Activated naive CD8-positive, alpha-beta T cell treated with anti-CD3 and anti-CD28 coated beads, Interleukin-2, amount 50 U/mL, for 24 hours (primary cell): ENCODE data around the gene DNER.
"Not testable (repeated sequence)": the region's sequence is repeated elsewhere in the genome, so short reads cannot be mapped to it uniquely, and the experiment has no call there.

Source experiments
- ATAC-seq: fragments of 150-1000 bp; cut with Tn5 transposase; one replicate; pipeline ENCODE4 v1.10.0; 2021
- DNase-seq: peaks from one replicate; pipeline ENCODE4 v3.0.0; 2021
- H3K27ac Mint-ChIP-seq: one replicate; pipeline ENCODE4 v1.8.0; 2021; ENCODE audit warnings: mild to moderate bottlenecking, mixed read lengths
- H3K27me3 Mint-ChIP-seq: one replicate; pipeline ENCODE4 v1.8.0; 2021; ENCODE audit warnings: mixed read lengths
- H3K36me3 Mint-ChIP-seq: one replicate; pipeline ENCODE4 v1.8.0; 2021; ENCODE audit warnings: low read depth, mixed read lengths
- H3K4me1 Mint-ChIP-seq: one replicate; pipeline ENCODE4 v1.8.0; 2021; ENCODE audit warnings: mixed read lengths
- H3K4me3 Mint-ChIP-seq: one replicate; pipeline ENCODE4 v1.8.0; 2021; ENCODE audit warnings: mild to moderate bottlenecking, moderate library complexity, mixed read lengths
- H3K9me3 Mint-ChIP-seq: one replicate; pipeline ENCODE4 v1.8.0; 2021; ENCODE audit warnings: mixed read lengths

DNER gene

DNA sequence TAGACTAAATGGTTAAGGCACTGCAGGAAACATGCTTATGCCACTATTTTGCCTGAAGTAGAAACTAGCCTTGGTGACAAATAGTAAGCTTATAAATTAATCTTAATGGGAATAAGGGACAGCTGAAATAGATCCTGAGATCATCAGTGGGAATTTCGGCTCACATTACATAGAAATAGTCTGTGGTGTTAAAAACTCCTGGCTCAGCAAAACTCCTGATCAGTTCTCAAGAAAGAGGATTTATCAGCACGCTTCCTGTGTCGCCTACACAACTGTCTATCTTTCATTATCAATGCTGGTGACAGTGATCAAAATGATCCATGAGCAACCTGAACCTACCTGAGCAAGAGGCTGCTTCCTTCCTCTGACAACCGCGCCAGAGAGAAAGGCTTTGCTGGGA is 17.0 kb upstream of the DNER start:
- Mint-ChIP-seq H3K4me3 (no peak overlapping the region), H3K27ac (no peak overlapping the region), H3K27me3 (peaks cover 2% of the 10 kb centered on the region), H3K36me3 (no peaks in the 10 kb centered on the region), H3K9me3 (no peaks in the 10 kb centered on the region), H3K4me1 (no peaks in the 10 kb centered on the region)
- ATAC-seq, result no peak
- no peak for DNase-seq

DNA sequence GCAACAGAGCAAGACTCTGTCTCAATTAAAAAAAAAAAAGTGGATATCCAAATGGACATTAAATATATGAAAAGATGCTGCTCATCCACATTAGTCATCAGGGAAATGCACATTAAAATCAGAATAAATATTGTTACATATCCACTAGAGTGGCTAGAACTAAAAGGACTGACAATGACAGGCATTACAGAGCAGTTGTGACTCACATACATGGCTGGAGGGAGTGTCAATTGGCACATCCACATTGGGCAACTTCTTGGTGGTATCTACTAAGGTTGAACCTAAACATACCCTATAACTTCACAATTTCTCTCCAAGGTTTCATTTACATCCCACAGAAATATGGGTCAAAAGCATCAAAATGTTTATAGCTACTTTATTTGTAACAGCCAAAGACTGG is 14.0 kb upstream of the DNER start:
- Mint-ChIP-seq H3K4me1 (no peaks in the 10 kb centered on the region), H3K27ac (no peak overlapping the region)

DNA sequence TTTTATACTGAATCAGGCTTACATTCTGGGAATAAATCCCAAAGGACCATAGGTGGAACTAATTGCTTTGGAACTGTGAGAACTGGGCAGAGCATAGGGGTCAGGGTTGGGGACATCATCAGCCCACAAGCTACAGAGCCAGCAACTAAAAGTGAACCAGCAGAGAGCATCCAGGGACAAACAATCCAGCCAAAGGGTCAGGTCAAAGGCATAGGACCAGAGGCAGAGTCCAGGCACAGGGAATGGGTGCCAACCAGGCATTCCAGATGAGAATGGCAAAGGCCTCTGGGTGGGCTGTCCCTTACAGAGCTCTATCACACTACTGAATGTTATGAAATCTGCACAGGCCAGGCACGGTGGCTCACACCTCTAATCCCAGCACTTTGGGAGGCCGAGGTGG is 12.3 kb upstream of the DNER start:
- peaks cover 2% of the 10 kb centered on the region for H3K27me3 Mint-ChIP-seq
- H3K9me3 Mint-ChIP-seq, result no peaks in the 10 kb centered on the region
- no peaks in the 10 kb centered on the region for H3K4me1 Mint-ChIP-seq
- no peaks in the 10 kb centered on the region for H3K36me3 Mint-ChIP-seq
- DNase-seq (no peak), ATAC-seq (no peak)
- H3K27ac Mint-ChIP-seq, result no peak overlapping the region
- H3K4me3 Mint-ChIP-seq, result no peak overlapping the region

More for the DNA sequence above, 14.0 kb upstream of the DNER start:
- Mint-ChIP-seq H3K4me3 (no peak overlapping the region), H3K9me3 (no peaks in the 10 kb centered on the region), H3K27me3 (peaks cover 2% of the 10 kb centered on the region), H3K36me3 (no peaks in the 10 kb centered on the region)
- ATAC-seq, result no peak
- DNase-seq, result no peak

DNA sequence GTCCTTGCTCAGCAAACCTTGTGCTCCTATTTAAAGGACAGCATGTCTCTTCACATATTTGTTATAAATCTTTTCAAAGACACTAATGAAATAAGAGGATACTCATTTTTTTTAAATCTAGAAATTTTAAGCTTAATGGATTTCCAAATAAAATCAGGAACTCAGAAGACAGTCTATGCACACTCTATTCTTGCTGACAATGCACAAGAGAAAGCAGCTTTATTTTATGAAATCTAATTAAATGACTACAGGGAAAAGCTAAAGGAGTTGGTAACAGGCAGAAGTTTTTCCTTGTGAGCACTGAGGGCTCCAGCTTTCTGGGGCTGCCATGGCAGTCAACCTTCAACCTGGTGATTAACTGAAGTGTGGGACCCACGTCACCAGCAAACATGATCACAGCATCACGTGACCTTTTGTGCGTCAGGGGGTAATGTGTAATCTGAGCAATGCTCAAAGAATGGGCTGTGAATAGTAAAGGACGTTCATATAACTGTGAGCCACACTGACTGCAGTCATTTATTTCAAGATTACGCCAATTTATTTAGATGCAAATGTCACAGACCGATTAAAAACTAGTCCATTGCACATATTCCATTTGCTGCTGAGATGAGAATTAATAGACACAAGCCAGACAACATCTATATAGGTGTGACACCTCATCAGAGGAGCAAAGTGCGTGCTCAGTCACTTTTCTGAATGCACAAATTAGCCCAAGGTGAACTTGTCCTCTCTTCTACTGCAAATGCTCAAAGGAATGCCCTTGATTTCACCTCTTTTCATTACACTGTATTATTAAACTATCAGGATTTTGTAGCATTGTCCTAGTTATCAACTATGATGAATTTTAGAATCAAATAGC is 11.6 kb upstream of the DNER start:
- Mint-ChIP-seq H3K27ac (no peak overlapping the region), H3K36me3 (no peaks in the 10 kb centered on the region), H3K9me3 (no peaks in the 10 kb centered on the region), H3K4me3 (no peak overlapping the region), H3K4me1 (no peaks in the 10 kb centered on the region), H3K27me3 (peaks cover 2% of the 10 kb centered on the region)
- no peak for ATAC-seq
- no peak for DNase-seq

DNA sequence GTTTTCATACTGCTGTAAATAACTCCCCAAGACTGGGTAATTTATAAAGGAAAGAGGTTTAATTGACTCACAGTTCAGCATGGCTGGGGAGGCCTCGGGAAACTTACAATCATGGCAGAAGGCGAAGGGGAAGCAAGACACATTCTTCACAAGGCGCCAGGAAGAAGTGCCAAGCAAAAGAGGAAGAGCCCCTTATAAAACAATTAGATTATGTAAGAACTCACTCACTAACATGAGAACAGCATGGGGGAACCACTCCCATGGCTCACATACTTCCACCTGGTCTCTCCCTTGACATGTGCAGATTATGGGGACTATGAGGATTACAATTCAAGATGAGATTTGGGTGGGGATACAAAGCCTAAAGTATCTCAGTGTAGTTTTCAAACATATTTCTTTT is 8.8 kb upstream of the DNER start:
- ATAC-seq, DNase-seq, H3K4me3 Mint-ChIP-seq, H3K36me3 Mint-ChIP-seq, H3K9me3 Mint-ChIP-seq, H3K27me3 Mint-ChIP-seq, H3K27ac Mint-ChIP-seq, H3K4me1 Mint-ChIP-seq: not testable (repeated sequence)

DNA sequence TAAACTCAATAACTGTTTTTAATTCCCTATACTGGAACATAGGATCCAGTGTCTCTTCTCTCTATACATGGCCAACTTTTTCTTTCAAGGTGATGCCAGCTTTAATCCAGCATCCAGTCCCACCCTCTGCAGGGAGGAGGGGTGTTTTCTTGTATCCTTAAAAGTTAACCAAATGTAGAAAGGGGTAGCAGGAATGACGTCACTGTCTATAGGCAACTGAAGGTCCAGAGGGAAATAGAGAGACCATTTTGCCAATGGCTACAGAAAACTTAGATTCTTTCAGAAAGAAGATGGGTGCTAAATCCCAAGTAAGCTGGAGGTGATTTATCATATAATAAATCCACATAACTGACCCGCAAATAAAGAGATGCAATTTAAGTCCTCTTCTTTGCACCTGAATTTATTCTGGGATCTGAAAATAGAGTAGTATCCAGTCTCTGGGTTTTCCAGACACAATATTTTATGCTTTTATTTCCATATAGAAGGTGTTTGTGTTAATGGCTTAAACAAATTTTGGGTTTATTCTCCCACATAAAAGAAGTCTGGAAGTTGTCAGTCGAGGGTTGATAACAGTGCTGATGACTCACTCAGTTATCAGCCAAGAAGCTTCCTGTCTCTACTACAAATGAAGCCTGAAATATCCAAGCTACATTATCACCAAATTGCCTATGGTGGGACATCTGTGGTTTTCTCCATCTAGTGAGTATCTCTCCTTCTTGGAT is 5.7 kb upstream of the DNER start:
- Mint-ChIP-seq H3K27me3 (peaks cover 30% of the 10 kb centered on the region), H3K4me1 (peaks cover 9% of the 10 kb centered on the region), H3K9me3 (no peaks in the 10 kb centered on the region), H3K36me3 (no peaks in the 10 kb centered on the region), H3K27ac (no peak overlapping the region), H3K4me3 (no peak overlapping the region)
- ATAC-seq (no peak), DNase-seq (no peak)

DNA sequence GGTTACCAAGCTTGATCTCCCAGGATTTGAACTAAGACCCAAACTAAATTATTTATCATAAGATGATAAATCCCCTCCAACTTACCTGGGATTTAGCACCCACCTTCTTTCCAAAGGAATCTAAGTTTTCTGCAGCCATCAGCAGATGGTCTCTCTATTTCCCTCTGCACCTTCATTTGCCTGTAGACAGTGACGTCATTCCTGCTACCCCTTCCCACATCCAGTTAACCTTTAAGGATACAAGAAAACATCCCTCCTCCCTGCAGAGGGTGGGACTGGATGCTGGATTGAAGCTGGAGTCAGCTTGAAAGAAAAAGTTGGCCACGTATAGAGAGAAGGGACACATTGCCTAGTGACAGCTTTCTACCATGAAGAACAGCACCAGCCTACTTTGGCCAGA is 3.7 kb upstream of the DNER start:
- H3K4me1 Mint-ChIP-seq, result peaks cover 13% of the 10 kb centered on the region
- H3K27ac Mint-ChIP-seq, result no peak overlapping the region
- ATAC-seq, result no peak
- DNase-seq, result no peak
- no peak overlapping the region for H3K4me3 Mint-ChIP-seq
- no peaks in the 10 kb centered on the region for H3K9me3 Mint-ChIP-seq
- H3K36me3 Mint-ChIP-seq, result no peaks in the 10 kb centered on the region
- H3K27me3 Mint-ChIP-seq, result peaks cover 38% of the 10 kb centered on the region

DNA sequence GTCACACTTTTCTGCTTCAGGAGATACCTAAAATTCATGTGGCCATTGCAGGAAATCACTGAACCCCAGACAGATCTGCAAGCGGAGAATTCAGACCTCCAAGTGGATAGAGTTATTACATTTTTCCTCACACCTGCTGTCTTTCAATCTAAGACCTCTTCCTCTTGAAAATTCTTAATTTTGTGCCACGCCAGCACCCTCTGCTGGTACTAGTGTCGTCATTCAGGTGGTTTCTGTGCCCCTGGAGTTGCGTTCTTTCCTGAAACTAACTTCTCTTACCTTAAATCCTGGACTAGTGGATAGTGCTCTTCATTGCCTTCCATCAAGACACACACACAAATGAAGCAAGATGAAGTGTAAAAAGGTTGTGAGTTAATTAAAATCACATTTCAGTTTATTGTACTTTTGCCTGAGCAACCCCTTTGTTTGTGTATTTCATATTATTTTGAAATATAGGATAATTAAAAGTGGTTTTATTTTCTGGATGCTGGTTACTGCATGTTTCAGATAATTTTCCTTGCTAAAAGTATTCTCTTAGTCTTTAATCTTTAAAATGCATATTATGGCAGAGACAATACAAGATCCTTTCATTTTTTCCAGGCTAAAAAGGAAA is 1.6 kb upstream of the DNER start:
- H3K9me3 Mint-ChIP-seq, result no peaks in the 10 kb centered on the region
- peak overlapping the region; percentile 33 for H3K4me3 Mint-ChIP-seq
- DNase-seq (peak; percentile 39), ATAC-seq (no peak)
- peaks cover 58% of the 10 kb centered on the region for H3K27me3 Mint-ChIP-seq
- peaks cover 15% of the 10 kb centered on the region for H3K4me1 Mint-ChIP-seq
- H3K36me3 Mint-ChIP-seq, result no peaks in the 10 kb centered on the region
- no peak overlapping the region for H3K27ac Mint-ChIP-seq

DNA sequence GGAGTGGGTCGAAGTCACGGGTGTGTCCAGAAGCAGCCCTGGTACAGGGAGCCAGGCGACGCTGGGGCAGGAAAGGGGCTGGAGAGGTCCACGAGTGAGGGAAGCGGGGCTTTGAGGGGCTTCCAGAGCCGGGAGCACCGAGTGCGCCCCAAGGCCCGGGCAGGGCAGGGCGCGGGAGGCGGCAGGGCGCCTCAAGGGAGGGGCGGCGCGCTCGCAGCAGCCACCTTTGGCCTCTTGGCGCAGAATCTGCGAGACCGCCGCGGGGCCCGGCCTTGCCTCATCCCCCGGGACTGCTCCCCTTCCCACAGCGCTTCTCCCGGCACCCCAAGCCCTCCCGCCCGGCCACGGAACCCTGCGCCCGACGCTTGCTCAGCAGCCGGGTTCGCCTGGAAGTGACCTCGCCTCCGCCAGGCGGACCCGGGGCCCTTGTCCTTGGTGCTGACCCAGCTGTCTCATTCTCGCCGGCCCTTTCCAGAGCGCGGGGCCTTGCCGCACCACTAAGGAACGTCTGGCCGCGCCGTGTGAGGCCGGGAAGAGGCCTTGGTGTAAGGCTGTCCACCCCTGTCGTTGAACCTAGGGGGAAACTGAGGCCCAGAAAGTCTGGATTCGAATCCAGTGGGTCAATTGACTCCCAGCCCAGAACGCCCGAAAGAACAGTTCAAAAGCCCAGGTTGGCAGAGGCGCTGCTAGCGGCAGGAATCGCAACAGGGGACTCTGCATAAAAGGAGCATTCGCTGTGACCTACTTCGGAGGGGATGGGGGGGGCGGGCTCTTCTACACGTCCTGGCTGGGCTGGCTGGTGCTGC is 584 bp upstream of the DNER start:
- no peak overlapping the region for H3K27ac Mint-ChIP-seq
- peaks cover 65% of the 10 kb centered on the region for H3K27me3 Mint-ChIP-seq
- peaks cover 15% of the 10 kb centered on the region for H3K4me1 Mint-ChIP-seq
- no peak overlapping the region for H3K4me3 Mint-ChIP-seq
- no peaks in the 10 kb centered on the region for H3K36me3 Mint-ChIP-seq
- H3K9me3 Mint-ChIP-seq, result no peaks in the 10 kb centered on the region
- ATAC-seq (peak; percentile 30), DNase-seq (peak; percentile 46)

DNA sequence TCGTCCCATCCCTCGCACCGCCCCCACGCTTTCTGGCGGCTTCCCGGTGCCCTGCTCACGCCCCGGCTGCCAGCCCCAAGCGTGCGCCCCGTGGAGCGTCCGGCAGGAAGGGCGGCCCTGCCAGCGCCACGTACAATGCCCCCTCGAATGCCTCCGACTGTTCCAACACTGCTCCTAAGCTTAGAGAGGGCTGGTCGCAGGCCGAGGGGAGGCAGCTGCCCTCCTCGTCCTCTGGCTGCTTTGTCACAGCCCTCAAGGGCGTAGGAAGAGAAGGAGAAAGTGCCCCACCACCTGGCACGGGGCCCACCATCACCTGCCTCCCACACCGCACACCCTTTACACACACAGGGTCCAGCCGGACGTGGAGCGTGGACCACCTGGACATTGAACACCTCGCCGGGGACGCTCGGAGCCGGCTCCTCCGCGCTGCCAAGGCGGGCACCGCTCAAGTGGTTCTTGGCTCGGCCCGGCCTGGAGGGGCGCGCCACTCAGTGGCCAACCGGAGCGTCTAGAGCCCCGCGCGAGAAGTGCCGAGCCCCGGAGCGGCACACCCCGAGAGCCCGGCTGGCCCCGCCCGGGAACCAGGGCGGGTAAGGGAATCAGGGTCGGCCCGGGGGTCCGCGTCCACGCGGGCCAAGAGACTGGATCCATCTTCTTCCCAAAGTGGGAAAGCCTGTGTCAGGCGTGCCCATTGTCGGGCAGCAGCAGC is 830 bp downstream of the DNER start:
- peak; percentile 11 for DNase-seq
- peaks cover 67% of the 10 kb centered on the region for H3K27me3 Mint-ChIP-seq
- H3K4me1 Mint-ChIP-seq, result peaks cover 15% of the 10 kb centered on the region
- H3K36me3 Mint-ChIP-seq, result no peaks in the 10 kb centered on the region
- peak overlapping the region; percentile 40 for H3K4me3 Mint-ChIP-seq
- H3K27ac Mint-ChIP-seq, result no peak overlapping the region
- no peaks in the 10 kb centered on the region for H3K9me3 Mint-ChIP-seq
- ATAC-seq, result peak; percentile 59

DNA sequence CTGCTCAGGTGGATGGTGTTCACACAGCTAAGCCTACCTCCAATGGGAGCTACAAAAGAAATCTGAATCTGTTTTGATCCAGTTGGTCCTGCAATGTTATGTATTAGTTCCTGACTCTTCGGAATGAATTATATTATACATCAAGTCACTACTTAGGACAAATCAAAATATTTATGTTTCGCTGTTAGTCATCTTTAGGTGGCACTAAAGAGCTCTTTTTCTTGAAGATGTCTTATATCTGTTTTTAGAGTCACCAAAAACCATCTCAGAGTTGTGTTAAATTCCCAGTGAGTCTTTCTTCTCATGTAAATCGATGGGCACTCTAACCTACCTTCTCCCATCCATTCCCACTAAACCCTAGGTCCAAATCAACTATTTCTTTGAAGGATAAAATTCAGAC is 2.2 kb downstream of the DNER start:
- DNase-seq (no peak), ATAC-seq (no peak)
- Mint-ChIP-seq H3K9me3 (no peaks in the 10 kb centered on the region), H3K27ac (no peak overlapping the region), H3K27me3 (peaks cover 72% of the 10 kb centered on the region), H3K36me3 (no peaks in the 10 kb centered on the region), H3K4me1 (peaks cover 15% of the 10 kb centered on the region), H3K4me3 (no peak overlapping the region)

DNA sequence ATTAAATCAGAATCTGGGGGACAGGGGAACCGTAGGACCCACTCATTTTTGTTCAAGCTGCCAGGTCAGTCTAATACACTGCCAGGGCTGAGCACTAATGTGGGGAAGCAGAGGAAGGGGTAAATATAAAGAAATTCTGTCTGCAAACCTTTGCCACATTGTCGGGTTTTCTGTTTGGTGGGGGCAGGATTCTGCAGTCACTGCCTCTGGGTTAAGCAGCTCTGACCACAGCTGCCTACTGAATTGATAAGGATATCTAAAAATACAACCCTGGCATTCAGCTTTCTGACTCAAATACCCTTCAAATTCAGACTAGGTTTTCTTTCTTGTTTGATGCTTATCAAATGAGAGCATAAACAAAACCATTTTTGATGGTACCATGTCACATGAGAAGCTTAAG is 6.0 kb downstream of the DNER start:
- DNase-seq, result no peak
- Mint-ChIP-seq H3K27ac (no peak overlapping the region), H3K27me3 (peaks cover 64% of the 10 kb centered on the region), H3K4me1 (peaks cover 2% of the 10 kb centered on the region), H3K4me3 (no peak overlapping the region), H3K9me3 (no peaks in the 10 kb centered on the region), H3K36me3 (no peaks in the 10 kb centered on the region)
- no peak for ATAC-seq

DNA sequence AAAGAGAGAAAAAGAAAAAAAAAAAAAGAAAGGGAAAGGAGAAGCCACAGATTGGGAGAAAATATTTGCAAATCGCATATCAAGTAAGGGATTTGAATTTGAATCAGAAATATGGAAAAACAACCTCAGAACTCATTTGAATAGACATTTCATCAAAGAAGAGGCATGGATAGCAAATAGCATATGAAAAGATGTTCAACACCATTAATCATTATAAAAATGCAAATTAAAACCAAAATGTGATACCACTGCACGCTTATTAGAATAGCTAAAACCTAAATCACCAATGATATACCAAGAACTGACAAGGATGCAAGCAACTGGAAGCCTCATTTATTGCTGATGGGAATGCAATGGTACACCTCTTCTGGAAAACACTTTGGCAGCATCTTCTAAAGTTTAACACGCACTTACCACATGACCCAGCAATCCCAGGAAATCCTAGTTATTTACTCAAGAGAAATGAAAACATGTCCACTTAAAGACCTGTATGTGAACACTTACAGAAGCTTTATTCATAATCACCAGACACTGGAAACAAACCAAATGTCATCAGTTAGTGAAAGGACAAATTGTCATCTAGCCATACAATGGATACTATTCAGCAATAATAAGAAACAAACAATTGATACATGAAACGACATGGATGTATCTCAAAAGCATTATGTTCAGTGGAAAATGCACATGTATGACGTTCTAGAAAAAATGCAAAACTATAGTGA is 10.3 kb downstream of the DNER start:
- Mint-ChIP-seq H3K9me3 (no peaks in the 10 kb centered on the region), H3K4me3 (no peak overlapping the region), H3K27ac (no peak overlapping the region), H3K36me3 (no peaks in the 10 kb centered on the region), H3K4me1 (no peaks in the 10 kb centered on the region), H3K27me3 (peaks cover 28% of the 10 kb centered on the region)
- no peak for ATAC-seq
- DNase-seq, result no peak
